Measurements from ENCODE around the gene BBOF1.
A peak's percentile ranks its signal among the peaks of the same experiment; 100 is the strongest.

The BBOF1 gene

DNA sequence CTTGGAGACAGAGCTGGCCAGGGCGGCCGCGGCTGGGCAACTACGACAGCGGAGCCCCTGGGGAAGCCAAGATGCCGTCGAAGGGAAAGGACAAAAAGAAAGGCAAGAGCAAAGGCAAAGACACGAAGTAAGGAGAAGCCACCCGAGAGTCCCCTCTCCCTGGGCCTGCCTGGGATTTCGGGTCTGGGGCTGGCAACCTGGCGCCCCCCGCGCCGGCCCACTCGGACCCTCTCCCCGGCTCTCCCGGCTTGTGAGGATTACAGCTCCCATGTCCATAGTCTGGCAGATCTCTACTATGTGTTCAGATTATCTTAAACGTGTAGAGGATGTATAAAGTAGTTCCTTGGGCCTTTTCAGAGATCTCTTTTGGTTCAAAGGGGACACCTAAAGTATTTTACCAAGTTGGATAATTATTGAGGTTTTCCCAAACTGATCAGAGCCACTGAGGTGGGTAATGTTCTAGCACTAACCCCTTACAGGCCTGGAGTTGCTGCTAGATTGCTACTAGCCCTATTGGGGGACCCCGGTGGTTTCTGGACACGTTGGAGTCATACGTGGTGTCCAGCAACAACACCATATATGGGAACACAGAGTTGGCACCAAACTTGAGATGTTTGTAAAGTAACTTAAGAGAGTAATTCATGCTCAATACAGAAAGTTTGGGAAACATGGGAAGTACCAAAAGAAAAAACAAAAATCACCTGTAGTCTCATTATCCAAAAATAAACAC is 424 bp downstream of the BBOF1 start:
- Histone ChIP-seq H3K9me3 (replicated peaks in 1 of 2; ENCODE audit: control insufficient read depth in 2 of 2, insufficient read depth in 1 of 2, low read depth in 1 of 2, low read length in 2 of 2) (no peaks in the 10 kb centered on the region), H3K27ac (replicated peaks; ENCODE audit: low read length) (no peak overlapping the region), H2BK120ac (ENCODE audit: low read depth, low read length) (no peak overlapping the region), H3K9ac (ENCODE audit: low read depth, low read length, poor library complexity) (no peak overlapping the region), H4K8ac (ENCODE audit: low read depth, low read length) (peak overlapping the region; percentile 19), H3K4me1 (ENCODE audit: control insufficient read depth in 2 of 2, insufficient read depth in 1 of 2, low read depth in 1 of 2, low read length in 2 of 2) (peaks cover 2 to 7% of the 10 kb centered on the region in 2 donors), H3K4ac (ENCODE audit: low read length) (no peak overlapping the region), H2AK5ac (ENCODE audit: low read depth, low read length) (no peak overlapping the region), H3K27me3 (ENCODE audit: control insufficient read depth in 3 of 3, insufficient read depth in 3 of 3, low read depth in 1 of 3, low read length in 3 of 3) (no peaks in the 10 kb centered on the region), H2BK5ac (ENCODE audit: low read length) (no peak overlapping the region), H3K23ac (ENCODE audit: low read depth, low read length, poor library complexity) (no peak overlapping the region), H3K4me2 (ENCODE audit: insufficient read depth, low read length, poor library complexity, severe bottlenecking) (peak overlapping the region; percentile 84), H4K91ac (ENCODE audit: low read depth, low read length, poor library complexity) (no peak overlapping the region), H3K79me1 (ENCODE audit: low read depth, low read length) (no peaks in the 10 kb centered on the region), H2BK12ac (ENCODE audit: low read length) (no peak overlapping the region), H3K18ac (ENCODE audit: low read length) (peak overlapping the region; percentile 71), H3K14ac (ENCODE audit: low read length) (no peak overlapping the region), H2BK15ac (ENCODE audit: low read length) (no peak overlapping the region), H3K36me3 (replicated peaks in 1 of 2; ENCODE audit: control insufficient read depth in 2 of 2, insufficient read depth in 2 of 2, low read length in 2 of 2) (no peaks in the 10 kb centered on the region), H2AFZ (ENCODE audit: low read length) (peak overlapping the region; percentile 98), H3K4me3 (ENCODE audit: low read length in 2 of 2) (peak overlapping the region; percentile 92 to 96)
- no peak for DNase-seq (ENCODE audit: low spot score)
- WGBS, 2 donors (ENCODE audit: extremely low coverage in 2 of 2, insufficient read length in 2 of 2, insufficient replicate concordance in 1 of 2), result no CpG with 5 or more reads among the region's 21 CpGs

GRCh38 chr14:74022346-74022745 is 3.2 kb downstream of the BBOF1 start:
- no peak overlapping the region for H2AFZ ChIP-seq (ENCODE audit: low read length)
- WGBS, 2 donors (ENCODE audit: extremely low coverage in 2 of 2, insufficient read length in 2 of 2, insufficient replicate concordance in 1 of 2), result no CpG with 5 or more reads among the region's 4 CpGs

DNA sequence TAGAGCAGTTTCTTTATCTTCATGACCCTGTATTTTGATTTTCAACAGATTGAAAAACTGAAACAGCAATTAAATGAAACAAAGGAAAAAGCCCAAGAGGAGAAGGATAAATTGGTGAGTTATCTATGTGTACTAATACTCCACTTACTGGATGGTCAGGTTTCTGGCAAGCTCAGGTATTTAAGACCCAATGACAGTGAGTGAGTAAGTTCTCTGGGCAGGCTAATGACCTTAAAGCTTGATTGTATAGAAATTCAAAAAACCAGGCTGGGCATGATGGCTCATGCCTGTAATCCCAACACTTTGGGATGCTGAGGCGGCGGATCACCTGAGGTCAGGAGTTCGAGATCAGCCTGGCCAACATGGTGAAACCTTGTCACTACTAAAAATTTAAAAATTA is 10.0 kb downstream of the BBOF1 start:
- Histone ChIP-seq H3K14ac (ENCODE audit: low read length) (no peak overlapping the region), H3K9me3 (replicated peaks in 1 of 2; ENCODE audit: control insufficient read depth in 2 of 2, insufficient read depth in 1 of 2, low read depth in 1 of 2, low read length in 2 of 2) (no peaks in the 10 kb centered on the region), H2BK5ac (ENCODE audit: low read length) (no peak overlapping the region), H2BK15ac (ENCODE audit: low read length) (no peak overlapping the region), H3K36me3 (replicated peaks in 1 of 2; ENCODE audit: control insufficient read depth in 2 of 2, insufficient read depth in 2 of 2, low read length in 2 of 2) (no peaks in the 10 kb centered on the region), H3K27ac (replicated peaks; ENCODE audit: low read length) (no peak overlapping the region), H4K8ac (ENCODE audit: low read depth, low read length) (no peak overlapping the region), H2AFZ (ENCODE audit: low read length) (no peak overlapping the region), H2BK12ac (ENCODE audit: low read length) (no peak overlapping the region), H3K4me2 (ENCODE audit: insufficient read depth, low read length, poor library complexity, severe bottlenecking) (no peak overlapping the region), H3K27me3 (ENCODE audit: control insufficient read depth in 3 of 3, insufficient read depth in 3 of 3, low read depth in 1 of 3, low read length in 3 of 3) (no peaks in the 10 kb centered on the region), H3K4me3 (ENCODE audit: low read length in 2 of 2) (no peak overlapping the region), H3K9ac (ENCODE audit: low read depth, low read length, poor library complexity) (no peak overlapping the region), H4K91ac (ENCODE audit: low read depth, low read length, poor library complexity) (no peak overlapping the region), H2AK5ac (ENCODE audit: low read depth, low read length) (no peak overlapping the region), H3K4me1 (ENCODE audit: control insufficient read depth in 2 of 2, insufficient read depth in 1 of 2, low read depth in 1 of 2, low read length in 2 of 2) (no peaks in the 10 kb centered on the region), H3K4ac (ENCODE audit: low read length) (no peak overlapping the region), H3K18ac (ENCODE audit: low read length) (no peak overlapping the region), H3K79me1 (ENCODE audit: low read depth, low read length) (no peaks in the 10 kb centered on the region), H3K23ac (ENCODE audit: low read depth, low read length, poor library complexity) (no peak overlapping the region), H2BK120ac (ENCODE audit: low read depth, low read length) (no peak overlapping the region)
- WGBS, 2 donors (ENCODE audit: extremely low coverage in 2 of 2, insufficient read length in 2 of 2, insufficient replicate concordance in 1 of 2), result no CpG with 5 or more reads among the region's 3 CpGs
- no peak for DNase-seq (ENCODE audit: low spot score)

More at GRCh38 chr14:74022346-74022745, 3.2 kb downstream of the BBOF1 start:
- Histone ChIP-seq H4K91ac (ENCODE audit: low read depth, low read length, poor library complexity) (no peak overlapping the region), H2BK12ac (ENCODE audit: low read length) (no peak overlapping the region), H3K4me2 (ENCODE audit: insufficient read depth, low read length, poor library complexity, severe bottlenecking) (no peak overlapping the region), H2AK5ac (ENCODE audit: low read depth, low read length) (no peak overlapping the region), H3K9ac (ENCODE audit: low read depth, low read length, poor library complexity) (no peak overlapping the region), H3K27me3 (ENCODE audit: control insufficient read depth in 3 of 3, insufficient read depth in 3 of 3, low read depth in 1 of 3, low read length in 3 of 3) (no peaks in the 10 kb centered on the region), H3K36me3 (replicated peaks in 1 of 2; ENCODE audit: control insufficient read depth in 2 of 2, insufficient read depth in 2 of 2, low read length in 2 of 2) (no peaks in the 10 kb centered on the region), H3K27ac (replicated peaks; ENCODE audit: low read length) (no peak overlapping the region), H3K4me3 (ENCODE audit: low read length in 2 of 2) (no peak overlapping the region), H3K18ac (ENCODE audit: low read length) (no peak overlapping the region), H3K79me1 (ENCODE audit: low read depth, low read length) (no peaks in the 10 kb centered on the region), H3K4me1 (ENCODE audit: control insufficient read depth in 2 of 2, insufficient read depth in 1 of 2, low read depth in 1 of 2, low read length in 2 of 2) (peaks cover 2 to 7% of the 10 kb centered on the region in 2 donors), H2BK120ac (ENCODE audit: low read depth, low read length) (no peak overlapping the region), H3K9me3 (replicated peaks in 1 of 2; ENCODE audit: control insufficient read depth in 2 of 2, insufficient read depth in 1 of 2, low read depth in 1 of 2, low read length in 2 of 2) (no peaks in the 10 kb centered on the region), H3K23ac (ENCODE audit: low read depth, low read length, poor library complexity) (no peak overlapping the region), H4K8ac (ENCODE audit: low read depth, low read length) (no peak overlapping the region), H3K14ac (ENCODE audit: low read length) (no peak overlapping the region), H3K4ac (ENCODE audit: low read length) (no peak overlapping the region), H2BK15ac (ENCODE audit: low read length) (no peak overlapping the region), H2BK5ac (ENCODE audit: low read length) (no peak overlapping the region)
- no peak for DNase-seq (ENCODE audit: low spot score)

GRCh38 chr14:74034572-74034971 is 15.4 kb downstream of the BBOF1 start:
- H3K79me1 ChIP-seq (ENCODE audit: low read depth, low read length), result no peaks in the 10 kb centered on the region
- H3K4me3 ChIP-seq (ENCODE audit: low read length in 2 of 2), result no peak overlapping the region
- H3K18ac ChIP-seq (ENCODE audit: low read length), result no peak overlapping the region
- no peak overlapping the region for H2BK15ac ChIP-seq (ENCODE audit: low read length)
- H3K14ac ChIP-seq (ENCODE audit: low read length), result no peak overlapping the region
- H2BK5ac ChIP-seq (ENCODE audit: low read length), result no peak overlapping the region
- H2AFZ ChIP-seq (ENCODE audit: low read length), result no peak overlapping the region
- no peak overlapping the region for H2AK5ac ChIP-seq (ENCODE audit: low read depth, low read length)
- H3K27ac ChIP-seq (replicated peaks; ENCODE audit: low read length), result no peak overlapping the region
- no peaks in the 10 kb centered on the region for H3K36me3 ChIP-seq (replicated peaks in 1 of 2; ENCODE audit: control insufficient read depth in 2 of 2, insufficient read depth in 2 of 2, low read length in 2 of 2)
- no peaks in the 10 kb centered on the region for H3K27me3 ChIP-seq (ENCODE audit: control insufficient read depth in 3 of 3, insufficient read depth in 3 of 3, low read depth in 1 of 3, low read length in 3 of 3)
- no peak overlapping the region for H3K9ac ChIP-seq (ENCODE audit: low read depth, low read length, poor library complexity)
- no peak overlapping the region for H4K91ac ChIP-seq (ENCODE audit: low read depth, low read length, poor library complexity)
- no peaks in the 10 kb centered on the region for H3K9me3 ChIP-seq (replicated peaks in 1 of 2; ENCODE audit: control insufficient read depth in 2 of 2, insufficient read depth in 1 of 2, low read depth in 1 of 2, low read length in 2 of 2)
- H4K8ac ChIP-seq (ENCODE audit: low read depth, low read length), result no peak overlapping the region
- H2BK12ac ChIP-seq (ENCODE audit: low read length), result no peak overlapping the region
- no peaks in the 10 kb centered on the region for H3K4me1 ChIP-seq (ENCODE audit: control insufficient read depth in 2 of 2, insufficient read depth in 1 of 2, low read depth in 1 of 2, low read length in 2 of 2)
- no peak overlapping the region for H3K4ac ChIP-seq (ENCODE audit: low read length)
- DNase-seq (ENCODE audit: low spot score), result no peak
- WGBS, 2 donors (ENCODE audit: extremely low coverage in 2 of 2, insufficient read length in 2 of 2, insufficient replicate concordance in 1 of 2), result no CpG with 5 or more reads among the region's 3 CpGs
- H3K23ac ChIP-seq (ENCODE audit: low read depth, low read length, poor library complexity), result no peak overlapping the region
- H3K4me2 ChIP-seq (ENCODE audit: insufficient read depth, low read length, poor library complexity, severe bottlenecking), result no peak overlapping the region
- no peak overlapping the region for H2BK120ac ChIP-seq (ENCODE audit: low read depth, low read length)
